ENCODE measurements around the gene C1orf210.

- TF ChIP-seq YY1 (IDR thresholded peaks at IDR 0.05; ENCODE audit: insufficient read depth, insufficient read length): no peak
- no peak for TF ChIP-seq ZNF274 (IDR thresholded peaks at IDR 0.05; ENCODE audit: low read depth, low read length)
Observed at GRCh38 chr1:43298055-43298454, 12.7 kb upstream of the C1orf210 start.

Measured in NT2/D1 (cell line).